Measurements from ENCODE around the gene MPHOSPH8. TPM values are rescaled to one million over a fixed set of nuclear protein-coding genes. Genes with fewer than 3 reads are reported as not detected.

MPHOSPH8 gene
- total RNA-seq, 3 donors from 2014 or later = 27.2 to 65.0 (median 33.5) TPM

DNA sequence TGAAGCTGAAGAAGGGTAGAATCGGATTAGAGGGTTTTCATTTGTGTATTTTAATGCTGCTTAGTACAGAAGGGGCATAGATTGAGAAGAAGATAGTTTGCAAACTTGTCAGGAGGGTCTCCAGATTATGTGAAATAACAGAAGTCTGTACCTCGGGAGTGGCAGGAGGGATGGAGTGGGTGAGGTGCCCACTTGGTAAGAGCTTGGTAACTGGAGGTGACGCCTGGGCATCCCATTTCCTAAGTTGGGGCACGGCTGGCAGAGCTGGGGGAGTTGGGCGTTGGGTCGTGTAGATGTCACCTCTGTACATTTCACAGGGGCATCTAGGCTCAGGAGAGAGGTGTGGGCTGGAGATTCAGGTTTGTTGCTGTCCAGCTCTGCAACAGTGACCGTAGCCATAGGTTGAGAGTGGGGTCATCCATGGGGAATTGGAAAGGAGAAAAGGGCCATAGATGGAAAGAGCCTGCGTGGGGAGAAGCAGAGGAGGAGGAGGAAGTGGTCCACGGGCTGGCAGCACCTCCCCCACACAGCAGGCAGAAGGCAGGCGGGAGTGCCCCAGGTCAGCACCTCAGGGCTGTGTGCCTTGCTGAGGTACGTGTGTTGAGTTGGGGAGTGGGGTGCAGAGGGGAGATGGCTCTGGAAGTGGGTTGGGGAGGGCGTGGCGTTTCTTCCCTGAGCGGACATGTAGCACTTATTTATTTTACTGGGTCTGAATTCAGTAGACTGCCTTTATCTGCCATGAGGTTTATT lies 31.2 kb downstream of the MPHOSPH8 start:
- H3K4me3 ChIP-seq = no peak overlapping the region
- no peaks in the 10 kb centered on the region for H3K36me3 ChIP-seq (ENCODE audit: low read depth)
- peak in 1 of 3 donors; percentile 46 for DNase-seq
- TF ChIP-seq, protein P1, sequence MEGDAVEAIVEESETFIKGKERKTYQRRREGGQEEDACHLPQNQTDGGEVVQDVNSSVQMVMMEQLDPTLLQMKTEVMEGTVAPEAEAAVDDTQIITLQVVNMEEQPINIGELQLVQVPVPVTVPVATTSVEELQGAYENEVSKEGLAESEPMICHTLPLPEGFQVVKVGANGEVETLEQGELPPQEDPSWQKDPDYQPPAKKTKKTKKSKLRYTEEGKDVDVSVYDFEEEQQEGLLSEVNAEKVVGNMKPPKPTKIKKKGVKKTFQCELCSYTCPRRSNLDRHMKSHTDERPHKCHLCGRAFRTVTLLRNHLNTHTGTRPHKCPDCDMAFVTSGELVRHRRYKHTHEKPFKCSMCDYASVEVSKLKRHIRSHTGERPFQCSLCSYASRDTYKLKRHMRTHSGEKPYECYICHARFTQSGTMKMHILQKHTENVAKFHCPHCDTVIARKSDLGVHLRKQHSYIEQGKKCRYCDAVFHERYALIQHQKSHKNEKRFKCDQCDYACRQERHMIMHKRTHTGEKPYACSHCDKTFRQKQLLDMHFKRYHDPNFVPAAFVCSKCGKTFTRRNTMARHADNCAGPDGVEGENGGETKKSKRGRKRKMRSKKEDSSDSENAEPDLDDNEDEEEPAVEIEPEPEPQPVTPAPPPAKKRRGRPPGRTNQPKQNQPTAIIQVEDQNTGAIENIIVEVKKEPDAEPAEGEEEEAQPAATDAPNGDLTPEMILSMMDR (IDR thresholded peaks at IDR 0.05) = no peak
- H3K9me3 ChIP-seq = no peaks in the 10 kb centered on the region
- no peaks in the 10 kb centered on the region for H3K4me1 ChIP-seq (ENCODE audit: low read depth)
- intact Hi-C loops (cut with DNase I, micrococcal nuclease) = no loop called here
- ATAC-seq = no peak

DNA sequence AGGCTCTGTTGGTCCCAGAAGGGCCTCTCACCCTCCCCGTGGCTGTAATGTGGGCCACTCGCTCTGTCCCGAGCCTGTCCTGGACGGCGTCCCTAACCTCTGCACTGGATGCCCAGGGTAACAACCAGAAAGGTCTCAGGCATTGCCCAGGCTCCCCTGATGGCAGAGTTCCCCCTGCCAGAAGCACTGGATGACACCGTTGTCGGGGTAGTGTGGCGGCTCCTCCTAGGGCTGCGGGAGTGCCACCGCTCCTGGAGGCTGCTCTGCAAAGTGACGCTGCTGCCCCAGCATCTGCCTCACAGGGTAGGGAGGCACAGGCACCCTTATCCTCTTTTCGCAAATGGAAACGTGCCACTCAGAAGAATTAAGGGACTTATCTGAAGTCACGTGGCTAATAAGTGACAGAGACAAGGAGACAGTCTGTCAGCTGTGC lies 32.0 kb downstream of the MPHOSPH8 start:
- ATAC-seq = no peak
- H3K4me1 ChIP-seq (ENCODE audit: low read depth) = no peaks in the 10 kb centered on the region
- intact Hi-C loops (cut with DNase I, micrococcal nuclease) = no loop called here
- no peak overlapping the region for H3K4me3 ChIP-seq
- H3K9me3 ChIP-seq = no peaks in the 10 kb centered on the region
- TF ChIP-seq, protein P1 (IDR thresholded peaks at IDR 0.05) = no peak
- DNase-seq = no peak
- no peaks in the 10 kb centered on the region for H3K36me3 ChIP-seq (ENCODE audit: low read depth)

DNA sequence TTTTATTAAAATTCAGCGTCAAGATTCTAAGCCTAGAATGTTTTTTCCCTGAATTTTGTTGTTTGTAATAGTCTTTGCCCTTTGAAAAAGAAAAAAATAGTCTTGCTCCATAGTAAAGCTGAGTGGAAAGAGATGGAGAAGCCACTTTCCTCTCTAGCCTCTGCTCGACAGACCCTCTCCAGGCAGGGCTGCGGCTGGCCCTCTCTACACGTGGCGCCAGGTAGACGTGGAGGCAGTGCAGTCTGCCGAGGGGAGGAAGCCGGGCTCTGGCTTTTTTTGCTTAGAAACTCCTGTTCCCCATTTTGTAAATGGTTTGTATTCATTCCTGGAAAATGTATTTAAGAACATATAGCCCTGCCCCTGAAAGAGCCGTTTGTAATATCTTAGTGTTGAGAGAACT lies 35.3 kb downstream of the MPHOSPH8 start:
- DNase-seq (no peak), ATAC-seq (no peak)
- TF ChIP-seq, protein P1 (IDR thresholded peaks at IDR 0.05) = no peak
- Histone ChIP-seq H3K9me3 (no peaks in the 10 kb centered on the region), H3K4me1 (ENCODE audit: low read depth) (no peaks in the 10 kb centered on the region), H3K4me3 (no peak overlapping the region), H3K36me3 (ENCODE audit: low read depth) (peaks cover 8% of the 10 kb centered on the region)
- intact Hi-C loops (cut with DNase I, micrococcal nuclease) = no loop called here

DNA sequence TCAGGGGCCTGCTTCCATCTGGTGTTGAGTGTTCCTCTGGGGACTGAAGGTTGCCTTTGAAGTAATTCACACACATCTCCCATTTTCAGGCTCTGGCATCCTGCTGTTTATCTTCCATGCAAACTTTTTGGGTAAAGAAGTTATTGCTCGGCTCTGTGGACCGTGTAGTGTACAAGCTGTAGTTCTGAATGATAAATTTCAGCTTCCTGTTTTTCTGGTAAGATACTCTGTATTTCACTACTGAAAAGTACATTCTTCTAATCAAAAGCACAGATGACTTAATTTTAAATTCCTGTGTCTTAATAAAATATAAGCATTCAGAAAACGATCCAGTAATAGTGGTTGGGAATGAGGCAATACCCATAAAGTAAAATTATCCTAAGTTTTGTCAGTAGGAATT lies 36.7 kb downstream of the MPHOSPH8 start:
- ATAC-seq (no peak), DNase-seq (no peak)
- TF ChIP-seq, protein P1 (IDR thresholded peaks at IDR 0.05) = no peak
- H3K4me3 ChIP-seq = no peak overlapping the region
- no peaks in the 10 kb centered on the region for H3K4me1 ChIP-seq (ENCODE audit: low read depth)
- intact Hi-C loops (cut with DNase I, micrococcal nuclease) = no loop called here
- peaks cover 8% of the 10 kb centered on the region for H3K36me3 ChIP-seq (ENCODE audit: low read depth)
- no peaks in the 10 kb centered on the region for H3K9me3 ChIP-seq

DNA sequence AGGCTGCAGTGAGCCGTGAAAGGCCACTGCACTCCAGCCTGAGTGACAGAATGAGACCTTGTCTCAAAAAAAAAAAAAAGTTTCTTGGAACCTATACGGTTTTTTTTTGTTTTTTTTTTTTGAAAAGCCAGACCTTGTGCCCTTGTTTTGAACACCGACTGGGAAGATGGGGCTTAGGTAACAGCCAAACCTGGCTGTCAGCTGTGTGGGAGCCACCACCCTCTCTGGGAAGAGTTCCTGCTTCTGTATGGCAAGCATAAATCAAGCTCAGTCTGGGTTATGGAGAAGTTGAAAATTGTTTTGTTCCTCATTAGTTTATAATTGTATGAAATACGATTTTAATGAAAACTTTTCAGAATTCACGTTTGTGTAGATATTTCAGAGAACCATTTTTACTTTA lies 39.5 kb downstream of the MPHOSPH8 start:
- Histone ChIP-seq H3K4me3 (no peak overlapping the region), H3K36me3 (ENCODE audit: low read depth) (peaks cover 8% of the 10 kb centered on the region), H3K4me1 (ENCODE audit: low read depth) (no peaks in the 10 kb centered on the region), H3K9me3 (no peaks in the 10 kb centered on the region)
- DNase-seq (no peak), ATAC-seq (no peak)
- intact Hi-C loops (cut with DNase I, micrococcal nuclease) = no loop called here
- TF ChIP-seq, protein P1 (IDR thresholded peaks at IDR 0.05) = no peak
